Endothelial cell (in vitro differentiated cells): ENCODE results near the gene BLZF1. TPM values are rescaled to one million over a fixed set of nuclear protein-coding genes. Genes with fewer than 3 reads are reported as not detected.

Experiments
- DNase-seq: peaks from one replicate; pipeline ENCODE4 v3.0.0; 2021; ENCODE audit warnings: low spot score
- H3K27ac Mint-ChIP-seq: one replicate; pipeline ENCODE4 v1.8.0; 2021; ENCODE audit warnings: mixed read lengths, inconsistent platforms; ENCODE audit not compliant: unreplicated experiment
- H3K27me3 Mint-ChIP-seq: one replicate; pipeline ENCODE4 v1.8.0; 2021; ENCODE audit warnings: mild to moderate bottlenecking, moderate library complexity, mixed read lengths, inconsistent platforms; ENCODE audit not compliant: unreplicated experiment
- H3K36me3 Mint-ChIP-seq: one replicate; pipeline ENCODE4 v1.8.0; 2021; ENCODE audit warnings: mild to moderate bottlenecking, low read depth, mixed read lengths, inconsistent platforms; ENCODE audit not compliant: unreplicated experiment
- H3K4me1 Mint-ChIP-seq: one replicate; pipeline ENCODE4 v1.8.0; 2021; ENCODE audit warnings: mild to moderate bottlenecking, mixed read lengths, inconsistent platforms; ENCODE audit not compliant: unreplicated experiment
- H3K4me3 Mint-ChIP-seq: one replicate; pipeline ENCODE4 v1.8.0; 2021; ENCODE audit warnings: mild to moderate bottlenecking, mixed read lengths, inconsistent platforms; ENCODE audit not compliant: unreplicated experiment
- H3K9me3 Mint-ChIP-seq: one replicate; pipeline ENCODE4 v1.8.0; 2021; ENCODE audit warnings: mixed read lengths, inconsistent platforms; ENCODE audit not compliant: unreplicated experiment
- CTCF ChIP-seq: fragments of 200-600 bp; sonication (generic); IDR thresholded peaks from one replicate; pipeline ENCODE4 v1.5.0; 2021; ENCODE audit warnings: antibody characterized with exemption; ENCODE audit not compliant: unreplicated experiment
- long read RNA-seq: library from polyadenylated mRNA; unstranded; transcript quantifications from one replicate; pipeline ENCODE4 v2.0.0, GENCODE V29; 2020; ENCODE audit not compliant: unreplicated experiment
- total RNA-seq: library from RNA; stranded (reverse); fragmentation: NEBNext Ultra II Directional; extraction: Animal tissue kit (Norgen Biotek cat#: 25700); gene quantifications from one replicate; pipeline ENCODE4 v1.2.1, GENCODE V29; 2021; ENCODE audit not compliant: unreplicated experiment

The BLZF1 gene
- total RNA-seq = 15.2 TPM
- long read RNA-seq, transcript BLZF1-203 (7 exons, 2,749 nt) = major isoform, 7 of 9 reads
- long read RNA-seq, partial matches to known transcripts = 0 of 9 reads
- long read RNA-seq, other reads (novel, unspliced or antisense) = 2 of 9 reads

- Mint-ChIP-seq H3K4me1 (peaks cover 8% of the 10 kb centered on the region), H3K27me3 (no peaks in the 10 kb centered on the region), H3K4me3 (no peak within 1 kb of the TSS), H3K36me3 (peaks cover 6% of the 10 kb centered on the region), H3K9me3 (no peaks in the 10 kb centered on the region), H3K27ac (peak within 1 kb of the TSS; percentile 49)
- DNase-seq = peak; percentile 90
- TF ChIP-seq CTCF = no peak
These were observed at the start of gene BLZF1, which contains the start of gene NME7 for GRCh38 chr1:169367686-169368405. BLZF1 (plus strand) TSS chr1:169368195; CDS start chr1:169369523, 1,328 bp downstream. NME7 (minus strand) TSS chr1:169367797; CDS start chr1:169367710, 87 bp downstream.

- no peaks in the 10 kb centered on the region for H3K4me1 Mint-ChIP-seq
- TF ChIP-seq CTCF = no peak
- no peaks in the 10 kb centered on the region for H3K9me3 Mint-ChIP-seq
- H3K27me3 Mint-ChIP-seq = no peaks in the 10 kb centered on the region
- no peak for DNase-seq
- no peaks in the 10 kb centered on the region for H3K36me3 Mint-ChIP-seq
- H3K4me3 Mint-ChIP-seq = no peak overlapping the region
- no peak overlapping the region for H3K27ac Mint-ChIP-seq
These were observed 49.3 kb upstream of the BLZF1 start for GRCh38 chr1:169318536-169319244.

- no peaks in the 10 kb centered on the region for H3K36me3 Mint-ChIP-seq
These were observed 46.5 kb upstream of the BLZF1 start for GRCh38 chr1:169321539-169321938.

GRCh38 chr1:169322138-169322537 is 45.9 kb upstream of the BLZF1 start:
- Mint-ChIP-seq H3K4me3 (no peak overlapping the region), H3K27ac (no peak overlapping the region), H3K9me3 (no peaks in the 10 kb centered on the region), H3K4me1 (no peaks in the 10 kb centered on the region), H3K36me3 (no peaks in the 10 kb centered on the region), H3K27me3 (no peaks in the 10 kb centered on the region)
- TF ChIP-seq CTCF = no peak
- DNase-seq = no peak

More at GRCh38 chr1:169321539-169321938, 46.5 kb upstream of the BLZF1 start:
- no peak overlapping the region for H3K27ac Mint-ChIP-seq
- H3K4me1 Mint-ChIP-seq = no peaks in the 10 kb centered on the region
- H3K27me3 Mint-ChIP-seq = no peaks in the 10 kb centered on the region
- no peak for DNase-seq
- no peak for TF ChIP-seq CTCF
- H3K4me3 Mint-ChIP-seq = no peak overlapping the region
- H3K9me3 Mint-ChIP-seq = no peaks in the 10 kb centered on the region
